ENCODE data around the gene EFNB1. TPM values are rescaled to one million over a fixed set of nuclear protein-coding genes. Genes with fewer than 3 reads are reported as not detected.

The EFNB1 gene
- total and polyA plus RNA-seq, 2 donors = 30.5 to 40.1 TPM

GRCh38 chrX:68870357-68870756 is 41.5 kb downstream of the EFNB1 start:
- no peak for DNase-seq (ENCODE audit: extremely low spot score)
- H3K4me3 ChIP-seq (ENCODE audit: low read depth, low read length) = no peak overlapping the region
- WGBS = 96% methylated on average over 3 of the region's 3 CpGs
- no peaks in the 10 kb centered on the region for H3K4me1 ChIP-seq (ENCODE audit: insufficient read depth)
- no peak overlapping the region for H3K27ac ChIP-seq (ENCODE audit: low read depth)
- H3K36me3 ChIP-seq (ENCODE audit: insufficient read depth) = no peaks in the 10 kb centered on the region

- WGBS = 57% methylated on average over 2 of the region's 2 CpGs
- H3K4me3 ChIP-seq (ENCODE audit: low read depth, low read length) = no peak overlapping the region
- H3K27ac ChIP-seq (ENCODE audit: low read depth) = no peak overlapping the region
- no peak for DNase-seq (ENCODE audit: extremely low spot score)
- no peaks in the 10 kb centered on the region for H3K36me3 ChIP-seq (ENCODE audit: insufficient read depth)
- no peaks in the 10 kb centered on the region for H3K4me1 ChIP-seq (ENCODE audit: insufficient read depth)
Observed at GRCh38 chrX:68872171-68872570, 43.4 kb downstream of the EFNB1 start.

GRCh38 chrX:68874076-68874475 is 45.3 kb downstream of the EFNB1 start:
- H3K4me1 ChIP-seq (ENCODE audit: insufficient read depth) = no peaks in the 10 kb centered on the region
- H3K4me3 ChIP-seq (ENCODE audit: low read depth, low read length) = no peak overlapping the region
- no peaks in the 10 kb centered on the region for H3K36me3 ChIP-seq (ENCODE audit: insufficient read depth)
- H3K27ac ChIP-seq (ENCODE audit: low read depth) = no peak overlapping the region
- WGBS = 96% methylated on average over 3 of the region's 3 CpGs
- DNase-seq (ENCODE audit: extremely low spot score) = no peak

- Histone ChIP-seq H3K4me1 (ENCODE audit: insufficient read depth) (no peaks in the 10 kb centered on the region), H3K4me3 (ENCODE audit: low read depth, low read length) (no peak overlapping the region), H3K36me3 (ENCODE audit: insufficient read depth) (no peaks in the 10 kb centered on the region), H3K27ac (ENCODE audit: low read depth) (no peak overlapping the region)
- 90% methylated on average over 6 of the region's 6 CpGs for WGBS
- no peak for DNase-seq (ENCODE audit: extremely low spot score)
Observed at GRCh38 chrX:68876731-68877130, 47.9 kb downstream of the EFNB1 start.

- no peak overlapping the region for H3K27ac ChIP-seq (ENCODE audit: low read depth)
- WGBS = 95% methylated on average over 9 of the region's 9 CpGs
- no peak overlapping the region for H3K4me3 ChIP-seq (ENCODE audit: low read depth, low read length)
- H3K4me1 ChIP-seq (ENCODE audit: insufficient read depth) = no peaks in the 10 kb centered on the region
- H3K36me3 ChIP-seq (ENCODE audit: insufficient read depth) = no peaks in the 10 kb centered on the region
- no peak for DNase-seq (ENCODE audit: extremely low spot score)
Observed at GRCh38 chrX:68877606-68878005, 48.8 kb downstream of the EFNB1 start.

- WGBS = 93% methylated on average over 11 of the region's 11 CpGs
- Histone ChIP-seq H3K4me1 (ENCODE audit: insufficient read depth) (no peaks in the 10 kb centered on the region), H3K4me3 (ENCODE audit: low read depth, low read length) (no peak overlapping the region), H3K36me3 (ENCODE audit: insufficient read depth) (no peaks in the 10 kb centered on the region), H3K27ac (ENCODE audit: low read depth) (no peak overlapping the region)
- no peak for DNase-seq (ENCODE audit: extremely low spot score)
Observed at GRCh38 chrX:68878977-68879645, 50.3 kb downstream of the EFNB1 start.

- DNase-seq (ENCODE audit: extremely low spot score) = no peak
- Histone ChIP-seq H3K36me3 (ENCODE audit: insufficient read depth) (no peaks in the 10 kb centered on the region), H3K27ac (ENCODE audit: low read depth) (no peak overlapping the region), H3K4me1 (ENCODE audit: insufficient read depth) (no peaks in the 10 kb centered on the region), H3K4me3 (ENCODE audit: low read depth, low read length) (no peak overlapping the region)
- WGBS = 71% methylated on average over 9 of the region's 9 CpGs
Observed at GRCh38 chrX:68880846-68881552, 52.2 kb downstream of the EFNB1 start.

- no peak for DNase-seq (ENCODE audit: extremely low spot score)
- Histone ChIP-seq H3K36me3 (ENCODE audit: insufficient read depth) (no peaks in the 10 kb centered on the region), H3K4me1 (ENCODE audit: insufficient read depth) (no peaks in the 10 kb centered on the region), H3K4me3 (ENCODE audit: low read depth, low read length) (no peak overlapping the region), H3K27ac (ENCODE audit: low read depth) (no peak overlapping the region)
- WGBS = 86% methylated on average over 5 of the region's 5 CpGs
Observed at GRCh38 chrX:68881911-68882310, 53.1 kb downstream of the EFNB1 start.

- Histone ChIP-seq H3K27ac (ENCODE audit: low read depth) (no peak overlapping the region), H3K4me3 (ENCODE audit: low read depth, low read length) (no peak overlapping the region), H3K36me3 (ENCODE audit: insufficient read depth) (no peaks in the 10 kb centered on the region), H3K4me1 (ENCODE audit: insufficient read depth) (no peaks in the 10 kb centered on the region)
- no peak for DNase-seq (ENCODE audit: extremely low spot score)
- WGBS = 70% methylated on average over 2 of the region's 2 CpGs
Observed at GRCh38 chrX:68883800-68884199, 55.0 kb downstream of the EFNB1 start.

GRCh38 chrX:68889249-68889648 is 60.4 kb downstream of the EFNB1 start:
- WGBS = 88% methylated on average over 4 of the region's 4 CpGs
- no peaks in the 10 kb centered on the region for H3K36me3 ChIP-seq (ENCODE audit: insufficient read depth)
- DNase-seq (ENCODE audit: extremely low spot score) = no peak
- H3K27ac ChIP-seq (ENCODE audit: low read depth) = no peak overlapping the region
- no peak overlapping the region for H3K4me3 ChIP-seq (ENCODE audit: low read depth, low read length)
- H3K4me1 ChIP-seq (ENCODE audit: insufficient read depth) = no peaks in the 10 kb centered on the region

Other genes with a start within 250 kb of the EFNB1 start
- 6.5 TPM for gene STARD8, start 181.4 kb upstream of the EFNB1 start, total RNA-seq
- gene STARD8, start 181.4 kb upstream of the EFNB1 start, polyA plus RNA-seq = 12.4 TPM

All from urinary bladder (tissue), 4 donors.